WTC11 (cell line): Measurements from ENCODE around the gene NTNG2. TPM values are rescaled to one million over a fixed set of nuclear protein-coding genes. Genes with fewer than 3 reads are reported as not detected.

ENCODE experiments used
- ATAC-seq: fragments of 200-7000 bp; cut with Tn5 transposase; 2 replicates; pipeline ENCODE4 v1.10.0; 2021; ENCODE audit warnings: mild to moderate bottlenecking, moderate library complexity
- CTCF ChIA-PET: fragments of 300-600 bp; sonication (Branson Sonifier 250); formaldehyde crosslinking; loops from one replicate; lab custom pipeline; 2021; ENCODE audit warnings: antibody characterized with exemption; lab: Charles Lee
- POLR2A ChIA-PET: fragments of 350-600 bp; sonication (Branson Sonifier 250); formaldehyde crosslinking; loops from one replicate; lab custom pipeline; 2021; ENCODE audit warnings: antibody characterized with exemption; lab: Charles Lee
- DNase-seq: peaks from one replicate; pipeline ENCODE4 v3.0.0; 2021; ENCODE audit warnings: low spot score
- H3K27ac Mint-ChIP-seq: 2 replicates; pipeline ENCODE4 v1.8.0; 2021; ENCODE audit warnings: mixed read lengths
- H3K27me3 Mint-ChIP-seq: 2 replicates; pipeline ENCODE4 v1.8.0; 2021; ENCODE audit warnings: low read depth, mild to moderate bottlenecking, moderate library complexity, mixed read lengths
- H3K36me3 Mint-ChIP-seq: 2 replicates; pipeline ENCODE4 v1.8.0; 2021; ENCODE audit warnings: mixed read lengths
- H3K4me1 Mint-ChIP-seq: 2 replicates; pipeline ENCODE4 v1.8.0; 2022; ENCODE audit warnings: mixed read lengths
- H3K4me3 Mint-ChIP-seq: 2 replicates; pipeline ENCODE4 v1.8.0; 2021; ENCODE audit warnings: mild to moderate bottlenecking, moderate library complexity, mixed read lengths
- H3K9me3 Mint-ChIP-seq: 2 replicates; pipeline ENCODE4 v1.8.0; 2021; ENCODE audit warnings: mixed read lengths
- CBFB ChIP-seq: sonication (generic); formaldehyde crosslinking; IDR thresholded peaks from 2 replicates; pipeline ENCODE4 v1.8.1; 2022; ENCODE audit warnings: mild to moderate bottlenecking, low read depth, missing genetic modification reagents
- CREM ChIP-seq: sonication (generic); formaldehyde crosslinking; IDR thresholded peaks from 2 replicates; pipeline ENCODE4 v1.8.1; 2022; ENCODE audit warnings: mild to moderate bottlenecking, missing genetic modification reagents, moderate library complexity
- EMX1 ChIP-seq: fragments of 250-450 bp; sonication (Bioruptor Pico); IDR thresholded peaks from 2 replicates; pipeline ENCODE4 v1.8.0; 2021; ENCODE audit warnings: mild to moderate bottlenecking
- ETV6 ChIP-seq: sonication (generic); formaldehyde crosslinking; IDR thresholded peaks from 2 replicates; pipeline ENCODE4 v1.8.1; 2022; ENCODE audit warnings: mild to moderate bottlenecking, missing genetic modification reagents
- FOXJ3 ChIP-seq: sonication (generic); formaldehyde crosslinking; IDR thresholded peaks from 2 replicates; pipeline ENCODE4 v1.9.0; 2021; ENCODE audit warnings: missing genetic modification reagents, mild to moderate bottlenecking, borderline replicate concordance
- GTF2I ChIP-seq: fragments of 250-450 bp; sonication (Bioruptor Pico); conservative IDR thresholded peaks from 2 replicates; pipeline ENCODE4 v1.4.0; 2021; ENCODE audit warnings: mild to moderate bottlenecking
- JUN ChIP-seq: sonication (generic); formaldehyde crosslinking; IDR thresholded peaks from 2 replicates; pipeline ENCODE4 v1.8.0; 2023; ENCODE audit warnings: mild to moderate bottlenecking, missing genetic modification reagents
- MXD4 ChIP-seq: fragments of 250-450 bp; sonication (Bioruptor Pico); IDR thresholded peaks from 2 replicates; pipeline ENCODE4 v1.8.0; 2021; ENCODE audit warnings: mild to moderate bottlenecking, moderate library complexity, borderline replicate concordance
- NFE2L1 ChIP-seq: sonication (generic); formaldehyde crosslinking; IDR thresholded peaks from 2 replicates; pipeline ENCODE4 v1.8.1; 2023; ENCODE audit warnings: missing genetic modification reagents
- NR2C2 ChIP-seq: sonication (generic); formaldehyde crosslinking; IDR thresholded peaks from 2 replicates; pipeline ENCODE4 v1.8.0; 2022; ENCODE audit warnings: mild to moderate bottlenecking, missing genetic modification reagents
- NR3C1 ChIP-seq: sonication (generic); formaldehyde crosslinking; conservative IDR thresholded peaks from 2 replicates; pipeline ENCODE4 v1.8.1; 2023; ENCODE audit warnings: low read depth, mild to moderate bottlenecking, missing genetic modification reagents
- SMAD3 ChIP-seq: sonication (generic); formaldehyde crosslinking; IDR thresholded peaks from 2 replicates; pipeline ENCODE4 v1.8.0; 2022; ENCODE audit warnings: missing genetic modification reagents, mild to moderate bottlenecking, borderline replicate concordance
- TEAD1 ChIP-seq: sonication (generic); formaldehyde crosslinking; IDR thresholded peaks from 2 replicates; pipeline ENCODE4 v1.8.0; 2022; ENCODE audit warnings: mild to moderate bottlenecking, missing genetic modification reagents
- TP53 ChIP-seq: sonication (generic); formaldehyde crosslinking; IDR thresholded peaks from 2 replicates; pipeline ENCODE4 v1.8.1; 2023; ENCODE audit warnings: mild to moderate bottlenecking, missing genetic modification reagents
- ZNF232 ChIP-seq: sonication (generic); formaldehyde crosslinking; IDR thresholded peaks from 2 replicates; pipeline ENCODE4 v1.8.0; 2022; ENCODE audit warnings: mild to moderate bottlenecking, missing genetic modification reagents
- ZNF396 ChIP-seq: fragments of 250-450 bp; sonication (Bioruptor Pico); IDR thresholded peaks from 2 replicates; pipeline ENCODE4 v1.8.0; 2021; ENCODE audit warnings: mild to moderate bottlenecking, moderate library complexity, borderline replicate concordance
- total RNA-seq: library from RNA; stranded (reverse); gene quantifications from 3 replicates; pipeline ENCODE4 v1.2.3, GENCODE V29; 2021
- TF ChIP-seq, protein P1 (sequence below): sonication (generic); formaldehyde crosslinking; IDR thresholded peaks from 2 replicates; pipeline ENCODE4 v1.8.0; 2023; ENCODE audit warnings: missing genetic modification reagents
- TF ChIP-seq, protein P2 (sequence below): sonication (generic); formaldehyde crosslinking; IDR thresholded peaks from 2 replicates; pipeline ENCODE4 v1.8.1; 2023; ENCODE audit warnings: mild to moderate bottlenecking, missing genetic modification reagents, moderate library complexity
- TF ChIP-seq, protein P3 (sequence below): fragments of 250-450 bp; sonication (Bioruptor Pico); IDR thresholded peaks from 2 replicates; pipeline ENCODE4 v1.9.0; 2021; ENCODE audit warnings: mild to moderate bottlenecking

NTNG2 gene
- total RNA-seq, 1 experiment from 2014 or later, result 3.1 TPM

DNA sequence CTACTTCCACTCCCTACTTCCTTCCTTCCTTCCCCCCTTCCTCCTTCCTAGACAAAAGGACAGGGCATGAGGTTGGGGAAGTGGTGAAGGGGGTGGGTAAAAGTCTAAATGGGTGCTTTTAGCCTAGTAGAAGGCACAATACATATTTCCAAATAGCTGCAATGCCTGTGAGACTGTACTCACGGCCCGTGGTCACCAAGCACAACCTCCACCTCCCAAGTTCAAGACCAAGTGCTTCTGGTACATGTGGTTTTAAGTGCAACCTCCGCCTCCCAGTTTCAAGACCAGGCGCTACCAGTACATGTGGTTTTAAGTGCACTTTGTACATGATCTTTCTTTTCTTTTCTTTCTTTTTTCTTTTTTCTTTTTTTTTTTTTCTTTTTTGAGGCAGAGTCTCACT, 14.5 kb upstream of the NTNG2 start:
- ChIA-PET POLR2A (no interaction called here), CTCF (no interaction called here)
- peaks cover 3% of the 10 kb centered on the region for H3K27me3 Mint-ChIP-seq
- DNase-seq (no peak), ATAC-seq (no peak)
- no peak overlapping the region for H3K4me3 Mint-ChIP-seq
- no peaks in the 10 kb centered on the region for H3K36me3 Mint-ChIP-seq
- H3K9me3 Mint-ChIP-seq, result peaks cover 3% of the 10 kb centered on the region; the same call in 1 of the 2 replicates
- TF ChIP-seq SMAD3 (CRISPR knock-in tag), result no peak
- TF ChIP-seq TP53 (CRISPR knock-in tag), result no peak
- no peak for TF ChIP-seq MXD4 (CRISPR knock-in tag)
- no peak for TF ChIP-seq ZNF232 (CRISPR knock-in tag)
- peaks cover 4% of the 10 kb centered on the region for H3K4me1 Mint-ChIP-seq
- H3K27ac Mint-ChIP-seq, result no peak overlapping the region

DNA sequence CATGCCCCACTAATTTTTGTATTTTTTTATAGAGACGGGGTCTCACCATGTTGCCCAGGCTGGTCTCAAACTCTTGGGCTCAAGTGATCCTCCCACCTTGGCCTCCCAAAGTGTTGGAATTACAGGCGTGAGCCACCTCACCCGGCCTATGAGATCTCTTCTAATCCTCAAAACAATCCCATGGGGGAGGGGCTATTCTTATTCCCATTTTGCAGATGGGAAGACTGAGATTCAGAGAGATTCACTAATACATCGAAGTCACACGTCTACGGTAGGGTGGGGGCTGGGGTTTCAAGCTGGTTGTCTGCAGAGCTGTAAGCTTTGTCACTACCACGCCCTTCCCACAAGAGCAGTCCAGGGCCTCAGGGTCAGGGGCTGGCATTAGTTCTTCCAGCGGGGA, 14.0 kb upstream of the NTNG2 start:
- TF ChIP-seq GTF2I (CRISPR knock-in tag), result peak; percentile 76; the same call in 1 of the 2 replicates
- TF ChIP-seq NR2C2 (CRISPR knock-in tag), result no peak
- Mint-ChIP-seq H3K27ac (no peak overlapping the region), H3K9me3 (peaks cover 3% of the 10 kb centered on the region; the same call in 1 of the 2 replicates), H3K36me3 (no peaks in the 10 kb centered on the region), H3K4me1 (peaks cover 2% of the 10 kb centered on the region), H3K4me3 (no peak overlapping the region), H3K27me3 (peaks cover 3% of the 10 kb centered on the region)
- no peak for DNase-seq
- ATAC-seq, result no peak
- ChIA-PET POLR2A (no interaction called here), CTCF (no interaction called here)

DNA sequence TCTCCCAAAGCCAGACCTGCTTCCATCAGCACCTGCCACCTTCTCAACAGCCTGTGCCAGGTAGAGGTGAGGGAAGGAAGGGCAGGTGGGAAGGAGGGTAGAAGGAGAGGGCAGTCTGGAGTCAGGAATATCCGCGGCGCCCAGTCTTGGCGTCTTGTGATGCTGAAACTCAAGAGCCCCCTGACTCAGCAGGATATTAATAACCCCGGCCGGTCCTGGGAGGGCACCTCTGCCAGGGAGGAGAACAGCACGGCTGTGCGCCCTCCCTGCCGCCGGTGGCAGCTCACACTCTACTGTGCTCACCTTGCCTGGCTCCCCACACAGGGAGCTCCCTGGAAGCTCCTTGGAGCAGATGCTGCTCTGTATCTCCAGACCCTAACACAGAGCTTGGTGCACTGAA, 11.6 kb upstream of the NTNG2 start:
- ChIA-PET CTCF (interaction anchor here (1.3 to 1.9 kb wide), 2 partner anchors 17 to 86 kb away, joined by 3 to 7 read pairs; no protein-coding TSS in a partner anchor), POLR2A (no interaction called here)
- H3K4me3 Mint-ChIP-seq, result no peak overlapping the region
- H3K27me3 Mint-ChIP-seq, result peaks cover 4% of the 10 kb centered on the region
- no peak for ATAC-seq
- no peak for DNase-seq
- no peaks in the 10 kb centered on the region for H3K36me3 Mint-ChIP-seq
- no peak overlapping the region for H3K27ac Mint-ChIP-seq
- no peak for TF ChIP-seq ZNF232 (CRISPR knock-in tag)
- TF ChIP-seq, protein P1, sequence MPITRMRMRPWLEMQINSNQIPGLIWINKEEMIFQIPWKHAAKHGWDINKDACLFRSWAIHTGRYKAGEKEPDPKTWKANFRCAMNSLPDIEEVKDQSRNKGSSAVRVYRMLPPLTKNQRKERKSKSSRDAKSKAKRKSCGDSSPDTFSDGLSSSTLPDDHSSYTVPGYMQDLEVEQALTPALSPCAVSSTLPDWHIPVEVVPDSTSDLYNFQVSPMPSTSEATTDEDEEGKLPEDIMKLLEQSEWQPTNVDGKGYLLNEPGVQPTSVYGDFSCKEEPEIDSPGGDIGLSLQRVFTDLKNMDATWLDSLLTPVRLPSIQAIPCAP (CRISPR knock-in tag), result no peak
- TF ChIP-seq, protein P2, sequence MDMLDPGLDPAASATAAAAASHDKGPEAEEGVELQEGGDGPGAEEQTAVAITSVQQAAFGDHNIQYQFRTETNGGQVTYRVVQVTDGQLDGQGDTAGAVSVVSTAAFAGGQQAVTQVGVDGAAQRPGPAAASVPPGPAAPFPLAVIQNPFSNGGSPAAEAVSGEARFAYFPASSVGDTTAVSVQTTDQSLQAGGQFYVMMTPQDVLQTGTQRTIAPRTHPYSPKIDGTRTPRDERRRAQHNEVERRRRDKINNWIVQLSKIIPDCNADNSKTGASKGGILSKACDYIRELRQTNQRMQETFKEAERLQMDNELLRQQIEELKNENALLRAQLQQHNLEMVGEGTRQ, result no peak
- TF ChIP-seq NR3C1 (CRISPR knock-in tag), result no peak
- peaks cover 19% of the 10 kb centered on the region for H3K4me1 Mint-ChIP-seq
- H3K9me3 Mint-ChIP-seq, result no peaks in the 10 kb centered on the region; the same call in 1 of the 2 replicates

DNA sequence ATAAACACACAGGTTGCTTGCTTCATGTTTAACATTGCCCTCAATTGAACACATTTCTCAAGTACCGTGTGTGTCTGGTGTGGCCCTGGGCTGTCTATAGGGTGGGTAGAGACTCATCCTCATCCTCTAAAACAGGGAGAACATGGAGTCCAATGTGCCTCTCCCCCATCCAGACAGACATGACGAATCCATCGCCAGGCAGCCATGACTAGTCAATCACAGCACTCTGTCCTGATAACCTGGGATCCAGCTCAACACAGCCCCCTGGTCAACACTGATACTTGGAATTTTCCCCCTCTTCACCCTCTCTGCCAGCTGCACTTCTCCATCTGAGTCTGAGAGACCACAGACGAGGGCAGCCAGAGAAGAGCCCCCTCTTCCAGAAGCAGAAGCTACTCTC, 10.7 kb upstream of the NTNG2 start:
- H3K27me3 Mint-ChIP-seq, result peaks cover 8% of the 10 kb centered on the region
- H3K36me3 Mint-ChIP-seq, result no peaks in the 10 kb centered on the region
- H3K9me3 Mint-ChIP-seq, result no peaks in the 10 kb centered on the region
- no peak for ATAC-seq
- no peak for DNase-seq
- peaks cover 24% of the 10 kb centered on the region for H3K4me1 Mint-ChIP-seq
- H3K27ac Mint-ChIP-seq, result no peak overlapping the region
- no peak for TF ChIP-seq CREM (CRISPR knock-in tag)
- TF ChIP-seq, all 79 proteins: peak for 0
- CTCF ChIA-PET, result interaction anchor here (1.2 to 1.9 kb wide), 2 partner anchors 16 to 85 kb away, joined by 3 to 7 read pairs; no protein-coding TSS in a partner anchor
- POLR2A ChIA-PET, result no interaction called here
- H3K4me3 Mint-ChIP-seq, result no peak overlapping the region

DNA sequence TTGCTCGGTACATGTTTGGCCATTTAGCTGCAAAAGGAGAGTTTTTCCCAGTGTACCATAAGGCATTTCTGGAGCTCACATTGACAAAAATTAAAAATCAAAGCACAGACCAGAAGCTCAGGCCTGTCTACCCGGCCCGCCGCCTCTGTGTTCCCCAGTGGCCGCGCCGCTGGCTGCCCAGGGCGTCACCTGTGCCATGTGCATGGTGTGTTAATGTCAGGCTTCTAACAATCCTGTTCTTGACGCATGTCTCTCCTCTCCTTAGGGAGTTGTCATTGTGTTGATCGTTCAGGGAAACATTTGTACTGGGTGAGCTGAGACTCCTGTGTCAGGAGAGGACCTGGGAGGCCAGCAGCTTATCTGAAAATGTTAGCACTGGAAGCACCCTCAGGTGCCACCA, 9.6 kb upstream of the NTNG2 start:
- peaks cover 24% of the 10 kb centered on the region for H3K4me1 Mint-ChIP-seq
- DNase-seq (no peak), ATAC-seq (no peak)
- TF ChIP-seq JUN (CRISPR knock-in tag) (no peak), ZNF396 (no peak), NFE2L1 (CRISPR knock-in tag) (no peak), GTF2I (CRISPR knock-in tag) (no peak), EMX1 (no peak), MXD4 (CRISPR knock-in tag) (no peak), ETV6 (CRISPR knock-in tag) (no peak), TEAD1 (CRISPR knock-in tag) (no peak), CBFB (CRISPR knock-in tag) (no peak), ZNF232 (CRISPR knock-in tag) (no peak), TP53 (CRISPR knock-in tag) (no peak), FOXJ3 (no peak)
- TF ChIP-seq, protein P3, sequence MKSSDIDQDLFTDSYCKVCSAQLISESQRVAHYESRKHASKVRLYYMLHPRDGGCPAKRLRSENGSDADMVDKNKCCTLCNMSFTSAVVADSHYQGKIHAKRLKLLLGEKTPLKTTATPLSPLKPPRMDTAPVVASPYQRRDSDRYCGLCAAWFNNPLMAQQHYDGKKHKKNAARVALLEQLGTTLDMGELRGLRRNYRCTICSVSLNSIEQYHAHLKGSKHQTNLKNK (CRISPR knock-in tag), result no peak
- CTCF ChIA-PET, result interaction anchor here (0.5 to 1.2 kb wide), 2 partner anchors 15 to 247 kb away, joined by 3 to 4 read pairs; no protein-coding TSS in a partner anchor
- H3K9me3 Mint-ChIP-seq, result no peaks in the 10 kb centered on the region
- no peak overlapping the region for H3K27ac Mint-ChIP-seq
- H3K27me3 Mint-ChIP-seq, result peaks cover 8% of the 10 kb centered on the region
- no peaks in the 10 kb centered on the region for H3K36me3 Mint-ChIP-seq
- no peak overlapping the region for H3K4me3 Mint-ChIP-seq
- POLR2A ChIA-PET, result no interaction called here
